NCI-H1417 treated with DMSO at 0.1 percent for 48 hours (cell line): ENCODE measurements around the gene PRR11.
"Not testable (repeated sequence)": the region's sequence is repeated elsewhere in the genome, so short reads cannot be mapped to it uniquely, and the experiment has no call there.

Source experiments
- DNase-seq: peaks from one replicate; lab custom pipeline; 2025; lab: John Stamatoyannopoulos, UW

PRR11 gene

DNA sequence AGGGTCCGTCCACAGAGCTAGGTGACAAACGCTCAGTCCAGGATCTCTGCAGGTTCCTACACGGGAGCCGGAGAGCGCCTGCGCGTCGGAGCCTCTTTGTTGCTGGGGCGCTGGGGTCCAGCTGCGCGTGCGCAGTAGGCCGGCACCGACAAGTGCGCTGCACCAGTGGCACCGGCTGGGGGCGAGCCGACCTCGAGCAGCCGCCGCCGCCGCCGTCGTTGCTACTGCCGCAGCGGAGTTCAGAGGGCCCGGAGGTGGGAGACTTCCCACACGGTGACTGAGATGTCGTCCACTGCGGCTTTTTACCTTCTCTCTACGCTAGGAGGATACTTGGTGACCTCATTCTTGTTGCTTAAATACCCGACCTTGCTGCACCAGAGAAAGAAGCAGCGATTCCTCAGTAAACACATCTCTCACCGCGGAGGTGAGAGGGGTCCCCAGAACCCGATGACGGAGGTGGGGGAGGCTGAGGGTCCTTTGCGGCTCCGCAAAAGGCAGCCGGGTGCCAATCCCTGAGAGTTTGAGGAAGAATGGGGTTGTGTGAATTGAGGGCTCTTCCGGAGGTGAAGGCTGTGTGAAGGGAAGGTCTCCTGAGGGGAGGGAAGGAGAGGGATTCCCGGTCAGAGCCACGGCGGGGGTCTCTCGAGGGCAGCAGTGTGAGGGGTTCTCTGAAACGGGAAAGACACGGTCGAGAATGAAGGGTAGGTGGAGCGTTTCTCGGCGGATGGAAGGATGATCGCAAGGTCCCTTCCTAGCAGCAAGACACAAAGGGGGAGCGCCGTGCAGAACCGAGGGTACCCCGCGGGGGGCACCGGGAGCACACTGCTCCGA is 65.0 kb downstream of the PRR11 start, which contains the start of gene GDPD1:
TSS of gene GDPD1 (plus strand) at position 184 of the 831 bp plus-strand sequence. CDS start at position 283, 99 bp downstream.
- DNase-seq = peak; percentile 77

DNA sequence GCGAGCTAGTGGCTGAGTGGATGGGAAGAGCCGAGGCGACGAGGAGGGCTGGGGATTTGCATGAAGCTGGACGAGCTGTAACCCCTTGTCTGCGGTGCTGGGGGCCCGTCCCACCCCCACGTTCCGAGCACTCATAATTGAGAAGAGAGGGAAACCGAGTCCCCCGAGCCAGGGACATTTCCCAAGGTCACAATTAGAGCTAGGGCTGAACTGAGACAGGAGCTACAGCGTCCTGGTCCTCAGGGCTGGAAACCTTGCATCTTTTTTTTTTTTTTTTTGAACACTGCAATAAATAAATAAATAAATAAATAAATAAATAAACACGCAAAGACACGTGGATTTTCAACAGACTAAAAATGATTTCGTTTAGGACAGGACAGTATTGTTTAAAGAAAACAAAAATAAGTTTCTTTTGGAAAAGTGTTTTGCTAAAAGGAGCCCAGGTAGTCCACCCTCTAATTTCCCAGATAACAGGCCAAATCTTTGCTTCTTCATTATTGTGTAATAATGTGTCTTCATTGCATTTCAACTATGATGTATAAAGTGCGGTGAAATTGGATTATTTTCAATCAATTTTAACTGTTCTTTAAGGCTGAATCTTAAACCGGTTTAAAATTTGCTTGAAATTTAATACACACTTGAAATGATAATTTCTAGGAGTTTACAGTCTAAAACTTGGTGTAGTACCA is 65.8 kb downstream of the PRR11 start:
- DNase-seq = no peak

DNA sequence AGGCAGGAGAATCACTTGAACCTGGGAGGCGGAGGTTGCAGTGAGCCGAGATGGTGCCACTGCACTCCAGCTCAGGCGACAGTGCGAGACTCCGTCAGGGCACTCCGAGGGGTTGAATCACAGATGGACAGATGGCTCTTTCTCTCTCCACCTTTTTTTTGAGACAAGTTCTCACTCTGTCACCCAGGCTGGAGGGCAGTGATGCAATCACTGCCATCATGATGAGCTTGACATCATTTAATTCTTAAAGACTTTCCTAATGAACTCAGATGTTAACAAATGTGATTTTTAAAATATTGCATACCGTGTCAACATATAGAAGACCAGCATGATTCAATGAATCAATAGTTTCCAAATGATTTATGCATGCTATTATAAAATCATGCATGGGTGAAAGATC is 68.3 kb downstream of the PRR11 start:
- DNase-seq = no peak

DNA sequence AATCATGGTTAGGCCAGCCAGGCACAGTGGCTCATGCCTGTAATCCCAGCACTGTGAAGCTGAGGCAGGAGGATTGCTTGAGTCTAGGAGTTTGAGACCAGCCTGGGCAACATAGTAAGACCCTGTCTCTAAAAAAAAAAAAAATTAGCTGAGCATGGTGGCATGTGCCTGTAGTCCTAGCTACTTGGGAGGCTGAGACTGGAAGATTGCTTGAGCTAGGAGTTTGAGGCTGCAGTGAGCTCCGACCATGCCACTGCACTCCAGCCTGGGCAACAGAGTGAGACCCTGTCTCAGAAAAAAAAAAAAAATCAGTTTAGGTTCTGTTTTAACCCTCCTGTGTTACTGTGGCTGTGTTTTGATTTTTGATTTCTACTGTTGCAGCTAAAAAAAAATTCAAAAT is 73.0 kb downstream of the PRR11 start:
- not testable (repeated sequence) for DNase-seq

DNA sequence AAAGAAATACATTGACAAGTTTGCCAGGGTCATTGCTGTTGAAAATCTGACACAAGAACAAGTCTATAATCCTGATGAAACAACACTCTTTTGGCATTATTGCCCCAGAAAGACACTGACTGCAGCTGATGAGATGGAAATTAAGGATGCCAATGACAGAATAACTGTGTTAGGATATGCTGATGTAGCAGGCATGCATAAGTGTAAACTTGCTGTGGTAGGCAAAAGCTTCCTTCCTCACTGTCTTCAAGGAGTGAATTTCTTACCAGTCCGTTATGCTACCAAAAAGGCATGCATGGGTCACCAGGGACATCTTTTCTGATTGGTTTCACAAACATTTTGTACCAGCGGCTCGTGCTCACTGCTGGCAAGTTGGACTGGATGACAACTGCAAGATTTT is 75.2 kb downstream of the PRR11 start:
- DNase-seq = no peak

DNA sequence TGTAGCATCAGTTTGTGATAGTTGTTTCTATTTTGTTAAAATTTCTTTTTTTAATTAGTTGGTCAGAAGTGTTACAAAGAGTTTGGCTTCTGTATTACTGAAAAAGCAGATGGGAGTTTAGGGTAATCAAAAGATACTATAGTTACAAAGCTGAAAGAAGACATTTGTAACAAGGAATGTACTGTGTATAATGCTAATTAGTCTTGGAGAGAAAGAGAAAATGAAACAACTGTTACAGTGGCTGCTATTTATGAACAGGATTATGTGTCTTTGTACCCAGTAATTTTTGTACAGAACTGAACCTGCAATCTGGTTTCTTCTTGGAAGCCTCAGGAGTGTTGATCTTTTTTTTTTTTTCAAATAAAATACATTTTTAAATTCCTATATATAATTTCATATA is 79.1 kb downstream of the PRR11 start:
- DNase-seq = no peak

DNA sequence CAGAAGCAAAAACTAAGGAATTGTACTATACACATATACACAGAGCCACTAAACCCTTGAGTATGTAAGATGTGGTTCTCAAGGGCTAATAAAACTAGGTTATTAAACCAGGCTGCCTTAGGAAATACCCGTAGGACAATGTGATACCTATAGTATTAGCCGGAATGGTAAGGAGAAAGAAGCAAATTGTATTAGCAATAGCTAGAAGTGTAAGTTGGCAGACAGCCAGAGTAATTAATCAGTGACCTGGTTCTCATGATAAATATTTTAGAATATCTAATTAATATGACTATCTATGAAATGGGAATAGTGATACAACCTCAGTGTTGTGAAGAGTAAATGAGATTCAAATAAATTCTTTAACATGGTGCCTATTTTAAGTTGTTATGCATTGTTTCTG is 83.4 kb downstream of the PRR11 start:
- no peak for DNase-seq

DNA sequence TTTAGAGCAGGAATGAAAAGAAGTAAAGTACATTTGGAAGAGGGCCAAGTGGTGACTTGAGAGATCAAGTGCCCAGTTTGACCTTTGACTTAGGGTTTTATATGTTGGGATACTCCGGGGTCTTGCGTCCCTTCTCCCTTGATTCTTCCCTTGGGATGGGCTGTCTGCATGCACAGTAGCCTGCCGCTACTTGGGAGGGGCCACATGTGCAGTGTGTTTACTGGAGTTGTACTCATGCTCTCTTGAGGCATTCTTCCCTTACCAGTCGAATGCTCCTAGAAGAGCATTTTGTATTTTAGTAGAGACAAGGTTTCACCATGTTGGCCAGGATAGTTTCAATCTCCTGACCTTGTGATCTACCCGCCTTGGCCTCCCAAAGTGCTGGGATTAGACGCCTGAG is 88.5 kb downstream of the PRR11 start:
- DNase-seq = no peak
